Common myeloid progenitor, CD34-positive (primary cell): ENCODE results near the gene CHGA.

Experiments
- CTCF ChIA-PET: fragments of 350-600 bp; sonication (Branson Sonifier 250); formaldehyde crosslinking; loops from one replicate; lab custom pipeline; 2021; ENCODE audit warnings: antibody characterized with exemption; lab: Charles Lee
- POLR2A ChIA-PET: fragments of 350-600 bp; sonication (Branson Sonifier 250); formaldehyde crosslinking; loops from one replicate; lab custom pipeline; 2021; ENCODE audit warnings: antibody characterized with exemption; lab: Charles Lee
- DNase-seq, 3 donors: peaks; one replicate each; pipeline versions ENCODE4 v3.0.0 to v3.0.0-alpha.2; 2013
- H3K27ac ChIP-seq, 2 experiments: 1 replicate in 1 of 2; 2 replicates in 1 of 2; pipeline ENCODE4 v1.7.0; 2013; ENCODE audit warnings: inconsistent platforms in 2 of 2, low read length in 2 of 2, mild to moderate bottlenecking in 2 of 2, low read depth in 1 of 2, moderate library complexity in 1 of 2; ENCODE audit not compliant: severe bottlenecking in 2 of 2, insufficient read depth in 1 of 2, poor library complexity in 1 of 2
- H3K27me3 ChIP-seq, 5 experiments: replicated peaks in 2 of 5; 1 replicate in 3 of 5; 2 replicates in 2 of 5; pipeline versions ENCODE4 v1.6.1 to v1.7.0; 2013; ENCODE audit warnings: low read length in 4 of 5, mild to moderate bottlenecking in 2 of 5, moderate library complexity in 2 of 5, inconsistent platforms in 1 of 5; ENCODE audit not compliant: insufficient read depth in 5 of 5, control insufficient read depth in 4 of 5
- H3K36me3 ChIP-seq, 4 experiments: 1 replicate in 2 of 4; 2 replicates in 2 of 4; pipeline versions ENCODE4 v1.6.1 to v1.7.0; 2013; ENCODE audit warnings: low read length in 3 of 4, control low read depth in 1 of 4, mild to moderate bottlenecking in 1 of 4; ENCODE audit not compliant: control insufficient read depth in 4 of 4, insufficient read depth in 4 of 4
- H3K4me1 ChIP-seq, 4 experiments: 1 replicate in 3 of 4; 2 replicates in 1 of 4; pipeline versions ENCODE4 v1.6.1 to v1.7.1; 2013; ENCODE audit warnings: low read length in 3 of 4, mild to moderate bottlenecking in 3 of 4, control low read depth in 1 of 4, inconsistent platforms in 1 of 4, moderate library complexity in 1 of 4; ENCODE audit not compliant: control insufficient read depth in 4 of 4, insufficient read depth in 4 of 4; ENCODE audit errors: control extremely low read depth in 1 of 4
- H3K4me3 ChIP-seq, 7 experiments: 1 replicate in 4 of 7; 2 replicates in 3 of 7; pipeline versions ENCODE4 v1.5.1 to v1.7.0; 2013; ENCODE audit warnings: mild to moderate bottlenecking in 7 of 7, low read length in 6 of 7, moderate library complexity in 6 of 7, inconsistent platforms in 2 of 7, low read depth in 2 of 7, control low read depth in 1 of 7; ENCODE audit not compliant: insufficient read depth in 4 of 7, control insufficient read depth in 1 of 7; ENCODE audit errors: extremely low read depth in 1 of 7
- H3K9me3 ChIP-seq, 5 experiments: 1 replicate in 4 of 5; 2 replicates in 1 of 5; pipeline versions ENCODE4 v1.6.1 to v1.7.1; 2013; ENCODE audit warnings: low read length in 4 of 5, mild to moderate bottlenecking in 2 of 5, inconsistent platforms in 1 of 5, low read depth in 1 of 5, moderate library complexity in 1 of 5; ENCODE audit not compliant: control insufficient read depth in 4 of 5, insufficient read depth in 2 of 5; ENCODE audit errors: control extremely low read depth in 1 of 5
- WGBS: methylation state at CpG from one replicate; pipeline ENCODE4 v1.1.5; 2013; ENCODE audit not compliant: insufficient coverage; 5-methylcytosine and 5-hydroxymethylcytosine counted together

The CHGA gene

DNA sequence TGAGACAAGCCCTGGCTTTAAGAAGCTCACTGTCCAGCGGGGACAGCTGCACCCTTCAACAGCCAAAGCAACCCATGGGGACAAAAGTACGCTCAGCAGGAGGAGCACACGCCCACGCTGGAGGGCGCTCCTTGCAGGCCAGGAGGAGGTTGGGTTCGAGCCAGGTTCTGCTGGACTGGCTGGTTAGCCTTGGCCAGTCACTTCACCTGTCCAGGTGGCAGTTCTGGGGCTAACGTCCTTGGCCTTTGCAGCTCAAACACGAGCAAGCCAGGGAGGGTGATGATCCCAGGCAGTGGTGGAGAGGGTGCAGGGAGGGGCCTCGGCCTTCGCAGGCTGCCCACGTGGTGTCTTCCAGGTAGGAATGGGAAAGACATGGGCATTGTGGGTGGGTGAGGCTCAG is 13.1 kb downstream of the CHGA start:
- DNase-seq, result no peak
- WGBS, result 96% methylated on average over 10 of the region's 11 CpGs
- CTCF ChIA-PET, result interaction anchor here (1.5 kb wide), 1 partner anchor 16 kb away, joined by 3 read pairs; no protein-coding TSS in a partner anchor
- H3K9me3 ChIP-seq, result no peaks in the 10 kb centered on the region
- no peaks in the 10 kb centered on the region for H3K4me1 ChIP-seq
- no peak overlapping the region for H3K27ac ChIP-seq
- H3K27me3 ChIP-seq, result no peaks in the 10 kb centered on the region
- H3K4me3 ChIP-seq, result no peak overlapping the region
- peaks cover 5 to 18% (median 14%) of the 10 kb centered on the region in 4 experiments for H3K36me3 ChIP-seq
- POLR2A ChIA-PET, result no interaction called here

DNA sequence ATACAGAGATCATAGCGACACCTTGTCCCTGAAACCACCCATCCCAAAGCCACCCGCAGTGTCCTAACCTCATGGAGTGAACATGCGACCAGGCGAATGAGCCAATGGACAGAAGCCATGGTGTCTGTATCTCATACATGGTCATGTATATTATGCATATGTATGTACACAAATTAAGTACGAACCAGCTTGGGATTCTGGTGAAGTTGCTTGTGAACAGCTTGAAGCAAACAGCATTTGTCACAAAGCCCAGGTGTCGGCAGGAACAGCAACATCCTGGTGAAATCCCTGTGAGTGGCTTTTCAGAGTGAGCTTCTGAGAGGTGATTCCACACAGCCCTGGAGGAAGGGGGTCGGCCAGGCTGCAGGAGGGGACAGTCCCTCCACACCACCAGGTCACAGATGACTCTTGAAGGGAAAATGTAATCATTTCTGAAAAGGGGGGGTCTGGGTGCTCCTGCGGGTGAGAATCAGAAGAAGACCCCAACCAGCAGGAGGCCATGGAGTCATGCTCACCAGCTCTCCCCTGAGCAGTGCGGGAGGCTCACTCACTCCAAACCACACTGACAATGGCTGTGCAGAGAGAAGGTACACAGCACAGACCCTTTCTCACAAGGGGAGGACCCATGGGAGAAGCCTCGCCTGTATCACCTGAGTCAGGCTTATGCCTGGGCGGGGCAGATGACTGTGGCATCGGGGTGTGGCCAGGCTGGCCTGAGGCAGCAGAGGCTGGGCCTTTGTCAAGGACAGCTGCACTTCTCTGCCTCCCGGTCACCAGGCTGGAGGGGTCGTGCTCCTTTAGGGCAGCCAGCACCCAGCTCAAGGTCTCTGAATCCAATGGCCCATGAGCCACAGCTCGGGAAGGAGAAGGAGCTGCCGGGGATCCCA is 14.3 kb downstream of the CHGA start:
- Histone ChIP-seq H3K4me3 (no peak overlapping the region), H3K4me1 (no peaks in the 10 kb centered on the region), H3K9me3 (no peaks in the 10 kb centered on the region), H3K27me3 (no peaks in the 10 kb centered on the region), H3K27ac (no peak overlapping the region), H3K36me3 (peaks cover 6 to 28% (median 21%) of the 10 kb centered on the region in 4 experiments)
- CTCF ChIA-PET, result interaction anchor here (0.7 kb wide), 1 partner anchor 11 kb away, joined by 3 read pairs; no protein-coding TSS in a partner anchor
- no peak for DNase-seq
- WGBS, result 98% methylated on average over 12 of the region's 16 CpGs
- POLR2A ChIA-PET, result no interaction called here

DNA sequence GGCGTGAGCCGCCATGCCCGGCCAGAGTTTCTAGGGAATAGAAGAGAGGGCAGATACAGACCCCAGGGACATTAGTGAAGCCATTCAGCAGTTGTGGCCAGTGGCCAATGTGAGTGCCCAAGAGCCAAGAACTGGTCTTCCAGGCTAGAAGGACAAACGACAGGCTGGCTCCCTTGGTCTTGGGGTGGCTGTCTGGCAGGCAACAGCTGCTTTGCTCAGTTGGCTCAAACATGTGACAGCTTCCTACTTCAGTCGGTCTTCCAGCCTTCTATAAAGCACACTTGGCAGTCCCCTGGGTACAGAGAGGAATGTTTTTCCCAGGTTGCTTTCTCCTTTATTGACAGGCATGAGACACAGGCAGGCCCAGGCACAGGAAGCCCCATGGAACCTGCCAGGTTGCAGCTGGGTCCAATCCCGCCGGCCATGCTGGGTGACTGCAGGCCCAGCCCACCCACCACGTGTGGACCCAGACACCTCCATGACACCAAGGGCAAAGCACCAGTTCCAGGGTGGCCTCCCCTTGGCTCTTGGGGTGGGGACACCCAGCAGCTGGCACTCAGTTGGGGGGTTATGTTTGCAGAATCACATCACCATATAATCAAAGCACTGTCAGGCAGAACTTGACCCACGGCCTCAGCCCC is 15.4 kb downstream of the CHGA start:
- Histone ChIP-seq H3K36me3 (peaks cover 6 to 39% (median 28%) of the 10 kb centered on the region in 4 experiments), H3K4me3 (no peak overlapping the region), H3K4me1 (no peaks in the 10 kb centered on the region), H3K27me3 (no peaks in the 10 kb centered on the region), H3K9me3 (no peaks in the 10 kb centered on the region), H3K27ac (no peak overlapping the region)
- CTCF ChIA-PET, result interaction anchor here (0.7 kb wide), 1 partner anchor 9 kb away, joined by 3 read pairs; no protein-coding TSS in a partner anchor
- POLR2A ChIA-PET, result no interaction called here
- 97% methylated on average over 8 of the region's 9 CpGs for WGBS
- no peak for DNase-seq

DNA sequence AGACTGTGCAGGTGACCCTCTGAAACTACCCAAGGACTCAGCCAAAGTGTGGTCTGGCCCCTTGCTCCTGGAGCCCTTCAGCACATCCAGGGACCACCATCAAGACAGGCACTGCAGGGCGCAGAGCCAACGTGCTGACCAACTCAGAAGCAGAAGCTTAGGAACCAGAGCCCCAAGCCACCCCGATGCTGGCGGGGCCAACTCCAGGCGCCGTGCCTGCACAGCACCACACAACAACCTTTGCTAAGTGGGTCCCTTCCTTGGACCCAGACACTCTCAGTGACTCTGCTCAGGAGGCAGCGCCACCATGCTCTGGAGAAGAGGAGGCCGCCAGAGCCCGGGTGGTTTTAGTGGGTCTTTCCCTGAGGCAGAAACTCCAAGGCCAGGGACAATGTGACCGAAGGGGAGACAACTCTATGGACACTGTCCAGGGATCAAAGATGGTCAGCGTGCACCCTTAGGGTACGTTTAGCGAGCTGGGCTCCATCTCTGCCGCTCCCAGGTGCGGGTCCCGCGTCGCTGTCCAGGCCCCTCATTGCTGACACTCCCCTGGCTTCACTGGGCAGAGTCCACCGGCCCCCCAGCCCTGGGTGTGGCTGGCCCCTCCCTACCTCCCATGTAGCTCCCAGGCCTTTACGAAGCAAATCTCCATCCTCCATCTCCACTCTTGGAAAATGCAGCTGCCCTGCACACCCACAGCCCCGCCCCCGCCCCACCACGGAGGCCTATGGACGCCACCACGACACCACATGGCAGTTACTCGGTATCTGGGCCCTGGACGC is 16.1 kb downstream of the CHGA start:
- DNase-seq, result no peak
- Histone ChIP-seq H3K4me1 (no peaks in the 10 kb centered on the region), H3K27ac (no peak overlapping the region), H3K9me3 (no peaks in the 10 kb centered on the region), H3K4me3 (no peak overlapping the region), H3K36me3 (peaks cover 6 to 46% (median 28%) of the 10 kb centered on the region in 4 experiments), H3K27me3 (no peaks in the 10 kb centered on the region)
- ChIA-PET CTCF (no interaction called here), POLR2A (no interaction called here)
- WGBS, result 95% methylated on average over 24 of the region's 27 CpGs

DNA sequence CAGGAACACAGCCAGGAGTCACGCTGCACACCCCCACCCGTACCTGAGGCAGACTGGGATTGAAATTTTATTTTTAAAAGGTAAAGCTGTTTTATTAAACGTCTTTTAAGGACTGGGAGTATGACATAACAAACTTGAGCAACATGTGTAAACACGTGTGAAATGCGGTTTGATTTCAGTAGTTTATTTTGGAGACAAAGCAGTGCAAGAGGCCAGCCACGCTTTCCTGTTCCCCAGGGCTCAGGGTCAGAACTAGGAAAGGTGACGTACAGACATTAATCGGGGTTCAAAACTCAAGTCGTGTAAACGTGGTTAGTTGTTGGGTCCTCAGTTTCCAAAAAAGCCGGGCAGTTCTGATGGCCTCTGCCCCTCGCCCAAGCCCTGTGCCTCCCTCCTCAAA is 16.7 kb downstream of the CHGA start:
- no peak for DNase-seq
- ChIA-PET CTCF (no interaction called here), POLR2A (no interaction called here)
- WGBS, result 95% methylated on average over 11 of the region's 12 CpGs
- H3K27me3 ChIP-seq, result no peaks in the 10 kb centered on the region
- H3K4me3 ChIP-seq, result no peak overlapping the region
- no peaks in the 10 kb centered on the region for H3K9me3 ChIP-seq
- H3K27ac ChIP-seq, result no peak overlapping the region
- no peaks in the 10 kb centered on the region for H3K4me1 ChIP-seq
- peaks cover 6 to 49% (median 29%) of the 10 kb centered on the region in 4 experiments for H3K36me3 ChIP-seq

DNA sequence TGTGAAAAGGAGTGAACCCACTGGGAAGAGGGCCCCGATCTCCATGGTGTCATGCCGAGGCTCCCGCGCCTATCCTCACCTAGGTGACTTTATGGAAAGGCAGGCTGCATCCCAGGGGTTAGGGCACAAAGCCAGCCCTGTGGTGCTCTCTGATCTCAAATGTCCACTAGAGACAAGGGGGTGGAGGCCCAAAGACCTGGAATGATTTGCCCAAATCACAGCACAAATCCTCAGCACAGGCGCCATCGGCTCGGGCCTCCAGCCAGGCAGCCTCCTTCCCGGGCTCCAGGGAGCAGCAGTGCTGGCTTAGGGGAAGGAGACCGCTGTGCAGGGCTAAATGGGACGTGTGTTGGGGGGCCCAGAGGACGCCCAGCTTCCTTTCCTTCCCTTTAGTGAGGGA is 17.6 kb downstream of the CHGA start:
- peaks cover 6 to 58% (median 34%) of the 10 kb centered on the region in 4 experiments for H3K36me3 ChIP-seq
- ChIA-PET POLR2A (no interaction called here), CTCF (no interaction called here)
- no peaks in the 10 kb centered on the region for H3K9me3 ChIP-seq
- no peak for DNase-seq
- H3K4me1 ChIP-seq, result no peaks in the 10 kb centered on the region
- WGBS, result 96% methylated on average over 11 of the region's 11 CpGs
- no peak overlapping the region for H3K27ac ChIP-seq
- H3K4me3 ChIP-seq, result no peak overlapping the region
- H3K27me3 ChIP-seq, result no peaks in the 10 kb centered on the region
